Activated CD4-positive, alpha-beta T cell treated with anti-CD3 and anti-CD28 coated beads for 48 hours (primary cell): ENCODE measurements around the gene PTPRC.

Experiments used
- DNase-seq: peaks from one replicate; pipeline ENCODE4 v3.0.0-alpha.2; 2020

Gene PTPRC

GRCh38 chr1:198708761-198709525 lies 70.1 kb downstream of the PTPRC start:
- DNase-seq = no peak

- no peak for DNase-seq
These were observed 73.0 kb downstream of the PTPRC start for GRCh38 chr1:198711837-198712236.

- DNase-seq = no peak
These were observed 74.2 kb downstream of the PTPRC start for GRCh38 chr1:198713081-198713480.

GRCh38 chr1:198714271-198714670 lies 75.4 kb downstream of the PTPRC start:
- DNase-seq = no peak

GRCh38 chr1:198716051-198716450 lies 77.2 kb downstream of the PTPRC start:
- DNase-seq = no peak

- DNase-seq = no peak
These were observed 78.7 kb downstream of the PTPRC start for GRCh38 chr1:198717510-198717909.

GRCh38 chr1:198723127-198723526 lies 84.3 kb downstream of the PTPRC start:
- DNase-seq = no peak

GRCh38 chr1:198725090-198725489 lies 86.2 kb downstream of the PTPRC start:
- DNase-seq = no peak

- no peak for DNase-seq
These were observed 87.6 kb downstream of the PTPRC start for GRCh38 chr1:198726455-198726854.

GRCh38 chr1:198729195-198729863 lies 90.5 kb downstream of the PTPRC start:
- no peak for DNase-seq

GRCh38 chr1:198730952-198731351 lies 92.1 kb downstream of the PTPRC start:
- no peak for DNase-seq

- no peak for DNase-seq
These were observed 95.6 kb downstream of the PTPRC start for GRCh38 chr1:198734323-198735008.

- DNase-seq = peak; percentile 8
These were observed 102.9 kb downstream of the PTPRC start for GRCh38 chr1:198741744-198742143.

- no peak for DNase-seq
These were observed 108.3 kb downstream of the PTPRC start for GRCh38 chr1:198747127-198747526.

GRCh38 chr1:198749279-198749678 lies 110.4 kb downstream of the PTPRC start:
- no peak for DNase-seq

- no peak for DNase-seq
These were observed 111.2 kb downstream of the PTPRC start for GRCh38 chr1:198750081-198750480.

- no peak for DNase-seq
These were observed 112.9 kb downstream of the PTPRC start for GRCh38 chr1:198751741-198752140.

GRCh38 chr1:198754670-198755069 lies 115.8 kb downstream of the PTPRC start:
- DNase-seq = no peak

GRCh38 chr1:198755715-198756114 lies 116.9 kb downstream of the PTPRC start:
- DNase-seq = no peak

- DNase-seq = no peak
These were observed 117.6 kb downstream of the PTPRC start for GRCh38 chr1:198756470-198756869.

- DNase-seq = no peak
These were observed 123.2 kb downstream of the PTPRC start for GRCh38 chr1:198761859-198762616.

GRCh38 chr1:198763298-198763714 lies 124.5 kb downstream of the PTPRC start:
- no peak for DNase-seq

- DNase-seq = no peak
These were observed 125.9 kb downstream of the PTPRC start for GRCh38 chr1:198764748-198765147.
